22Rv1 (cell line): ENCODE results near the gene SETD2.

ENCODE experiments used
- ZFX ChIP-seq: fragments of 450-650 bp; IDR thresholded peaks from 2 replicates; pipeline ENCODE4 v1.6.1; 2017; ENCODE audit warnings: antibody characterized with exemption, borderline replicate concordance
- TF ChIP-seq, protein P1 (sequence below): fragments of 450-650 bp; IDR thresholded peaks from 2 replicates; pipeline ENCODE4 v1.5.1; 2017; ENCODE audit warnings: mild to moderate bottlenecking

DNA sequence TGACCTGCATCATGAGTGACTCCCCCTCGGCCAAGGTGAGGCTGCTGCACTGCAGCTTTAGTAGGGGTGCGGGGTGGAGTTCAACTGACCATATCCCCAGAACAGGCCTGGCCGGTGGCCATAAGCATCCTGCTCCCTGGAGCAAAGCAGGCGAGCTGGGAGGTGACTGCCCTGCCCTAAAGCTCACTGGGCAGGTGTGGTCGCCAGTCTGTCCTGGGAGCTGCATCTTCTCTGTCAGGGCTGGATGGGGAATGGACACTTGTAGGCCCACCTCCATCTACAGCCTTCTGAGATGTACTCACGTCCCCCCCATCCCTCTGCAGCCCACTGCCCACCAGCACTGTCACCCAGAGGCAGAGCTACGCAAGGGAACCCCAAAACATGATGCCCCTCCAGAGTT is 169.9 kb downstream of the SETD2 start:
- TF ChIP-seq, protein P1, sequence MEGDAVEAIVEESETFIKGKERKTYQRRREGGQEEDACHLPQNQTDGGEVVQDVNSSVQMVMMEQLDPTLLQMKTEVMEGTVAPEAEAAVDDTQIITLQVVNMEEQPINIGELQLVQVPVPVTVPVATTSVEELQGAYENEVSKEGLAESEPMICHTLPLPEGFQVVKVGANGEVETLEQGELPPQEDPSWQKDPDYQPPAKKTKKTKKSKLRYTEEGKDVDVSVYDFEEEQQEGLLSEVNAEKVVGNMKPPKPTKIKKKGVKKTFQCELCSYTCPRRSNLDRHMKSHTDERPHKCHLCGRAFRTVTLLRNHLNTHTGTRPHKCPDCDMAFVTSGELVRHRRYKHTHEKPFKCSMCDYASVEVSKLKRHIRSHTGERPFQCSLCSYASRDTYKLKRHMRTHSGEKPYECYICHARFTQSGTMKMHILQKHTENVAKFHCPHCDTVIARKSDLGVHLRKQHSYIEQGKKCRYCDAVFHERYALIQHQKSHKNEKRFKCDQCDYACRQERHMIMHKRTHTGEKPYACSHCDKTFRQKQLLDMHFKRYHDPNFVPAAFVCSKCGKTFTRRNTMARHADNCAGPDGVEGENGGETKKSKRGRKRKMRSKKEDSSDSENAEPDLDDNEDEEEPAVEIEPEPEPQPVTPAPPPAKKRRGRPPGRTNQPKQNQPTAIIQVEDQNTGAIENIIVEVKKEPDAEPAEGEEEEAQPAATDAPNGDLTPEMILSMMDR = no peak
- TF ChIP-seq ZFX = no peak
